GM21381 (cell line): Measurements from ENCODE around the gene LRRC46.

Source experiments
- ATAC-seq: cut with Tn5 transposase; IDR thresholded peaks from one replicate; pipeline ENCODE4 v1.9.1; 2021; ENCODE audit warnings: mild to moderate bottlenecking, moderate library complexity; ENCODE audit not compliant: unreplicated experiment

The LRRC46 gene

GRCh38 chr17:47831003-47831933, at the start of gene LRRC46, which contains the start of gene MRPL10:
Gene LRRC46, plus strand, starts transcription at chr17:47831670. Its CDS starts 320 bp downstream, at chr17:47831990.
Gene MRPL10, minus strand, starts transcription at chr17:47831541. Its CDS starts 30 bp downstream, at chr17:47831511.
- peak; percentile 91 for ATAC-seq

- no peak for ATAC-seq
Observed at GRCh38 chr17:47785538-47786123, 45.8 kb upstream of the LRRC46 start.

DNA sequence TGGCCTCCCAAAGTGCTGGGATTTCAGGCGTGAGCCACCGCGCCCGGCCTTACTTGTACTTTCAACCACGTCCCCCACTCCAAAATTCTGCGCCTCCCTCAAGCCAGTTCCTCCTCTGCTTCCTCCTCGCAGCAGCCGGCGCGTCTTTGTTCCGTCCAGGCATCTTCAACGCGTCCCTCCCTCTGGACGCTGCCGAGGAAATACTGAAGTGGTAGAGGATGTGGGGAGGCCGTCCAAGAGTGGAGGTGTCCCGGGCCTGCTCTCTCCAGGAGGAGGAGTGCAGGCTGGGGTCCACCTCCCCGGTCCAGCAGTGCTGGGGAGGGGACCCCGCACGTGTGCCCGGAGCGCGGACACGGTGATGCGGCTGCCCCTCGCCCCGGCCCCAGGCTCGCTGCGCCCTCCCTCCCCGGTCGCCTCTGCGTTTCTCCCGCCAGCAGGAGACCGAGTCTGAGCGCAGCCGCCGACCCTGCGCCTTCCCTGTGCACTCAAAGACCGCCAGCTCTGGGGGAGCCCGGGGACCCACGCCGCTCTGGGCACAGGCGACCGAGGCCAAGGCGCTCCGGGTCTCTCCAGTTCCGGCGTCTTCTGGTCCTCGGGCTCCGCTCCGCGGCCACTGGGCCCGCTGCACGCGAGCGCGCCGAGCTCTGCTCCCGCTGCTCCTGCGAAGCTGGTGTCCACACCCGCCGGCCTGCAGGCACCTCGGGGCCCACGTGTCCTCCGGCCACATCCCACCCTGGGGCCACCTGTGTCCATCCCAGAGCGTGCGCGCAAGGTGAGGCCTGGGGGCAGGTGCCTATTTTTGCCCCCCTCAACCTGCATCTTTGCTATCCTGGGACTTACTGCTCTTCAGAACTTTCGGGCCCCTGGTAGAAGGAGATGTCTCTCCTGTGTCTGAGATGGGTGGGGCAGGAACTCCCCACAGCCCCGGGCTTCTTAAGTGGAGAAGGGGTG, 41.6 kb upstream of the LRRC46 start:
- ATAC-seq: no peak

DNA sequence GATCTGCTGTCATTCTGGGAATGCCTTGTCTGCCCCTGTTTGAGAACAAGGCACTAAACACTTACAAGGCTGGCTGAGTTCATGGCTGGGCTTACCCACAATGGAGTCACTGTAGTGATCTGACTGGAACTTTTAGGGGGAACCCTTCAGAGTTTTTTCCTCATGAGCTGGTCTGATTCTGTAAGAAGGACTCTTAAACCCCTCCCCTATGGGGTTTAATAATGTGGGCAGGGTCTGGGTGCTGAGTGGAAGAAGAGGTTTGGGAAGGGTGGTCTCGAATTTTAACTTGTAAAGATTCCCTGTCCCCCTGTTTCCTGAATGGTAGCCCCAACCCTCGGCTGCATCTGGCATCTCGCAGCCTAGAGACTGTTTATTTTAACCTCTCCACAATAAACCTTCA, 40.4 kb upstream of the LRRC46 start:
- ATAC-seq: no peak

DNA sequence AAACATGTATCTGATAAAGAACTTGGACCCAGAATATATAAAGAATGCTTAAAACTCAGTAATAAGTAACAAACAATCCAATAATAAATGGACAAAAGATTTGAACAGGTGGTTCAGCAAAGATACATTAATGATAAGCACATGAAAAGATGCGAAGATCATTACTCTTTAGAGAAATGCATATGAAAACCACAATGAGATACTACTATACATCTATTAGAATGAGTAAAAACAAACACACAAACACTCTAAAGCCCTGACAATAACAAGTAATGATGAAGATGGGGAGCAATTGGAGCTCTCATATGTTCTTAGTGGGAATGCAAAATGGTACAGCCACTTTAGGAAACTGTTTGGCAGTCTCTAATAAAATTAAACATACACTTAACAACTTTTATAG, 39.0 kb upstream of the LRRC46 start:
- no peak for ATAC-seq

DNA sequence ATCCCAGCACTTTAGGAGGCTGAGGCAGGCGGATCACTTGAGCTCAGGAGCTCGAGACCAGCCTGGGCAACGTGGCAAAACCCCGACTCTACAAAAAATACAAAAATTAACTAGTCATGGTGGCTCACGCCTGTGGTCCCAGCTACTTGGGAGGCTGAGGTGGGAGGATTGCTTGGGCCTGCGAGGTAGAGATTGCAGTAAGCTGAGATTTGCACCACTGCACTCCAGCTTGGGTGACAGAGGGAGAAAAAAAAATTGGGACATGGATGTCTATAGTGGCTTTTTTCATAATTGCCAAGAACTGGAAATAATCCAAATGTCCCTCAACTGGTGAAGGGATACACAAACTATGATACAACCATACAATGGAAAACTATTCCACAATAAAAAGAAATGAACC, 38.5 kb upstream of the LRRC46 start:
- no peak for ATAC-seq

DNA sequence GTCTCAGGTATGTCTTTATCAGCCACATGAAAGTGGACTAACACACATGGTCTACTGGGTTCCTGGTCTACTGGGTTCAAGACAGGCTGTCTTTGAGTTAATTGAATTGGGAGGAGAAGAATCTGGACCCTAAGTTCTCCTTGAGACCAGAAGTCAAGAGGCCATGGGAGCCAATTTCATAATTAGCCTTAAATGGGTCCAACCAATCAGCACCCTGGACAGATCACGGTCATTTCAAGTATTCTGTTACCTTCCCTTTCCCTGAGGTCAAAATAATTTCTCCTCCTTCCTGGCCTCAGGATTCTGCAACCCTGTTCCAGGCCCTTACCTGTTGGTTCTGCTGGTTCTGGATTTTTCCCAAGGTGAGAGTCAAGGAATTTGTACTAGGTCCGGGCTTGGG, 33.7 kb upstream of the LRRC46 start:
- ATAC-seq: no peak

DNA sequence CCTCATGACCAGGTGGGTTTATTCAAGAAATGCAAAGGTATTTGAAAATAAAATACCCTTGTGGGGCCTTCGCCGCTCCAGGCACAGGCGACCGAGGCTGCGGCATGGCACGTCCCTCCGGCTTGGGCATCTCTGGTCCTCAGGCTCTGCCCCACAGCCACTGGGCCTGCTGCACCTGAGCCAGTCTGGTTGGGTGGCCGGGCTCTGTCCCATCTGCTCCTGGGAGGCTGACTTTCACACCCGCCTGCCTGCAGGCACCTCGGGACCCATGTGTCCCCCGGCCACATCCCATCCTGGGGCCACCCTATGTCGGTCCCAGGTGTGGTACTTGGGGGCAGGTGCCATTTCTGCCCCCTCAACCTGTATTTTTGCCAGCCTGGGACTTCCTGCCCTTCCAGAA, 30.8 kb upstream of the LRRC46 start:
- ATAC-seq: no peak

GRCh38 chr17:47801176-47801765, 30.2 kb upstream of the LRRC46 start:
- no peak for ATAC-seq

DNA sequence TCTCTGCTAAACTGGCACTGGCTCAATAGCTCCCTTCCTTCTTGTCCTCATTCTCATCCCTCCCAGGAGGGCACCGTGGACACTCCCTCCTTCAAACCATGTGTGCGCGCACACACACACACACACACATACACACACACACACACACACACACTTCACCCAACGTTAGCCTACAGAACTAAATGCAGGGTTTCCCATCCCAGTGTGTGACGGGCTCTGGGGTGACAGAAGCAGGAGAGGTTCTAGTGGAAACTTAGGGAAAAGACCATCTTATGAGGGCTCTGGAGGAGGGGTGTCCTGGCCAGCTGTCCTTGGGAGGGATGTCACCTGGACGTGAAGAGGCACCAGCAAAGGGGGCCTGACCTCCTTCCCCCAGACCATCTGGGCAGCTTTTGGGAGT, 29.6 kb upstream of the LRRC46 start:
- no peak for ATAC-seq

DNA sequence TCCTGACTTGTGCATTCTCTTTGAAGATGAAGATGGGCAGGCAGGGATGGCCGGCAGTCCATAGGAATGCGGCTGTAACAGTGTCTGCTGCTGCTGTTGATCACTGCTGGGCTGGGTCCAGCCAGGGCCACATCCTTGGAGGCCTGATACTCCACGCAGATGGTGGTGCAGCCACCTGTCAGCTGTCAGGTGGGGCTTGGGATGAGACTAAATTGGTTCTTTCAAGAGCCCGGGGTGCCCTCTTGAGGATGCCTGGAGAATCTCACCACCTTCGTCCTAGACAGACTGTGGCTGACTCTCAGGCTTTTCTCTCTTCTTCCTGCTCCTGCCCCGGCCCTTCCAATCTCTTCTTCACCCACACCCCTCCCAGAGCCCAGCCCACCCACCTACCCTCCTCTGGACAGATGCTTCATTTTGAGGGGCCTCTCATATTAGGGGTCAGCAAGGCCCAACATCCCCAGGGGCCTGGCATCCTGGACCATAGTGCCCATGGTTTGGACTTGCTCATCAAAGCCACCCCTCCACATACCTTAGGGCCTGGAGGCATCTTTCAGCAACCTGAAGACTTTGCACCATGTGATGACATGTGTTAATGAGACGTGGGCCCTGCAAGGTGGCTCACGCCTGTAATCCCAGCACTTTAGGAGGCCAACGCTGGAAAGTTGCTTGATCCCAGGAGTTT, 29.0 kb upstream of the LRRC46 start:
- ATAC-seq: no peak

DNA sequence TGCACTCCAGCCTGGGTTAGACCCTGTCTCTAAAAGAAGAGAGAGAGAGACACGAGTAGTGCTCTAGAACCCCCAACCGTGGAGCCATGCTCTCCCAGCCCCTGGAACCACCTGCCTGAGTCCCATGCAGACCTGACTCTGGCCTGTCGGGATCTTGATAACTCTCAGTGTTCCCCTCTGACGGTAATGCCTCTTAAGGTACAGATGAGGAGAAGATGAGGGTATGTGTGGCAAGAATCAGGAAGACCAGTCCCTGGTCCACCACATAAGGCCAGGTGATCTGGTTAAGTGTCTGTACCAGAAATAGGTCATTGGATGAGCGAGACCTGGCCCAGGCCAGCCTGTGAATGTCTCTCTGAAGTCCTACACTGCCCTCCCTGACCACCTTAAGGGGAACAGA, 28.3 kb upstream of the LRRC46 start:
- ATAC-seq: no peak

DNA sequence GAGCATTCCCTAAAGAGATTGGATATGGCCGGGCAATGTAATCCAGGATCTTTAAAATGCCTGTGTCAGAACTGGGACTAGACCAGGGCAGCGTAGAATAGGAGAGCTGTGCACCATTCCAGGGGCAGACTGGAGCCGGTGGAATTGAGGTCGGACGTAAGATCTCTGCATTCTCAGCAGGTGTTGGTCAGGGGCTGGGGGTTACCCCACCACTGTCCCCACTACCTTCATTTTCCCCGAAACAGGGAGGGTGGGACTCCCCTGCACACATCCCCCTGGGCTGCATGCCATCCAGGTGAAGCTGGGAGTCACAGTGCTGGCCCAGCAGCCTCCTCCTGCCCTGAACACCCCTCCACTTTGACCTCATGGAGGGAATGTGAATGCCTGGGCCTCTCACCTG, 27.7 kb upstream of the LRRC46 start:
- ATAC-seq: no peak

DNA sequence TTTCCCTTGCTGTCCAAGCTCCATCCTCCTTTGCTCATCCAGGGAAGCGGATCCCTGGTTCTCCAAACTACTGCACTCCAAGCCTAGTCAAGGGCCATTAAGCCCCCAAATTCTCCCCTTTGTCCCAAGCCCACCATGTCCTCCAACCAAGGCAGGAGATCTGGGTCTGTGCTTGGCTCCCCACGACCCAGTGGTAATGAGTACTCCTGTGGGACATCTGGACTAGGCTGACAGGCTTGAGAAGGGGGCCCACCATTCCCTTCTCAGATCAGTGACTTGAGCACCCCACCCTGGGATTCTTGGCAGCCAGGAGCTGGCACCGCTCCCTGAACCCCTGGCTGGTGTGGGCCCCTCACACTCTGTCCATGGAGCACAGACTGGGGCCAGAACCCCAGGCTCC, 27.0 kb upstream of the LRRC46 start:
- ATAC-seq: no peak

DNA sequence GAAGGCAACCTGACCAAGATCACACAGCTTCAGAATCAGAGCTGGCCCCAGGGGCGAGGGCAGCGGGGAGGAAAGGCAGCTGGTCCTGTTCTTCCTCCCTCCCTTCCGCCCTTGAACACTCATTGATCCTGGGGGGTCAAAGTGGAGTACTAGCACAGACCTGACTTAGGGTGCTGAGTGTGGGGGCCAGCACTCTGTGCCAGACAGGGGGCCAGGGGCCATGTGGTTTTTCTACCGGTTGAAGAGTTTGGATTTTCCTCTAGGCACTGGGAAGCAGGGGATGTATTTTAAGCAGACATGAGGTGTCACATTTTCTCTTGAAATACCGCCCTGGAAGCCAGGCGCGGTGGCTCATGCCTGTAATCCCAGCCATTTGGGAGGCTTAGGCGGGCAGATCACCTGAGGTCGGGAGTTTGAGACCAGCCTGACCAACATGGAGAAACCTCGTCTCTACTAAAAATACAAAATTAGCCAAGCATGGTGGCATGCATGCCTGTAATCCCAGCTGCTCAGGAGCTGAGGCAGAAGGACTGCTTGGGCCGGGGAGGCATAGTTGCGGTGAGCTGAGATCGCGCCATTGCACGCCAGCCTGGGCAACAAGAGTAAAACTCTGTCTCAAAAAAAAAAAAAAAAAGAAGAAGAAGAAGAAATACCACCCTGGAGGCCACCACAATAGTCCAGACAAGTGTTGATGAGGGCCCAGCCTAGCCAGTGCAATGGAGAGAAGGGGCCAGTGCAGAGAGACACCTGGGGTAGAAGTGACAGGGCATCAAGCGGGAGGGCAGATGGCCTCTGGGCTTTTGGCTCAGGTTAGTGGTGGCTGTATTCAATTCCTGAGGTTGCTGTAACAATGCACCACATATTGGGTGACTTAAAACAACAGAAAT, 25.2 kb upstream of the LRRC46 start:
- ATAC-seq: no peak

DNA sequence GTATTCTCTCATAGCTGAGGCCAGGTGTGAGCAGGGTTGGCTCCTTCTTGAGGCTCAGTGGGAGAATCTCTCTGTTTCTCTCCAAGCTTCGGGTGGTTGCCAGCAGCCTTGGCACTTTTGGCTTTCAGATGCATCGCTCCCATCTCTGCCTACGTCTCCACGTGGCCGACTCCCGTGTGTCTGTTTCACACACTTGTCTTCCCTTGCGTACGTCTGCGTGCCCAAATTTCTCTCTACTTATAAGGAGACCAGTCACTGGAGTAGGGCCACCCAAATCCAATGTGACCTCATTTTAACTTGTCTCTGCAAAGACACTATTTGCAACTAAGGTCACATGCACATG, 24.6 kb upstream of the LRRC46 start:
- no peak for ATAC-seq

DNA sequence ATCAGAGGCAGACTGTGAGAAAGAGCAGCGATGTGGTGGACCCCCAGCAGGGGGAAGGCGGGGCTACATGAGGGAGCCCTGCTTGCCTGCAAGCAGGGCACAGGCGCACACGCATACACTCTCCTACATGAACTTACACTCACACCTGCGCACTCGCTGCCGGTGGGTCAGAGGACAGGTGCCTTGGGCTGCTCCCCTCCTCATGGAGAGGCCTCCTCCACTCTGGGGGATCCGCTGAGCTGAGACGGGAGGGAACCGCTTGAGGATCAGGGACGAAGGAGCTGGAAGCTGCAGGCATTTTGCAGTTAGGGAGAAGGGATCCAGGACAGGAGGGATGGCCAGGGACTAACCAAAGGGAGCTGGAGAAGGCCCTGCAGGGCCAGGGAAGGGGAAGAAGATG, 24.0 kb upstream of the LRRC46 start:
- ATAC-seq: no peak

- no peak for ATAC-seq
Observed at GRCh38 chr17:47808036-47808829, 23.2 kb upstream of the LRRC46 start.
